ENCODE measurements around the gene LGMN. TPM values are rescaled to one million over a fixed set of nuclear protein-coding genes. Genes with fewer than 3 reads are reported as not detected.
"Not testable (repeated sequence)": the region's sequence is repeated elsewhere in the genome, so short reads cannot be mapped to it uniquely, and the experiment has no call there.

Gene LGMN
- total and polyA plus RNA-seq, 2 of the 13 experiments (the other 11 are each of a cell fraction or from before 2014, with no cell fraction given) = 28.9 to 76.4 TPM

GRCh38 chr14:92778868-92779565 lies 30.6 kb upstream of the LGMN start:
- H3K79me2 ChIP-seq (ENCODE audit: insufficient read depth, low read length); DNase-seq (ENCODE audit: low spot score); in situ Hi-C loops (cut with HindIII; ENCODE audit: extremely low pct_ligation_motif_present, low pct_unique_long_range_greater_than_20kb); intact Hi-C loops (cut with micrococcal nuclease; ENCODE audit: unreplicated experiment); H3K4me3 ChIP-seq (replicated peaks in 1 of 3; ENCODE audit: insufficient read depth in 1 of 3, low read depth in 2 of 3, low read length in 3 of 3); H3K27me3 ChIP-seq (ENCODE audit: control insufficient read depth in 1 of 2, insufficient read depth in 2 of 2, low read length in 2 of 2); H3K9me3 ChIP-seq (ENCODE audit: low read length); H3K27ac ChIP-seq (ENCODE audit: extremely low read length, insufficient read depth, low read length); H3K36me3 ChIP-seq (replicated peaks in 1 of 2; ENCODE audit: control insufficient read depth in 1 of 2, insufficient read depth in 2 of 2, low read length in 2 of 2); BruUV-seq (replicated peaks); H3K4me2 ChIP-seq (ENCODE audit: low read depth, low read length); CTCF ChIA-PET (ENCODE audit: low intra/inter-chr PET ratio, low total read pairs); H2AFZ ChIP-seq (ENCODE audit: low read length); H4K20me1 ChIP-seq (ENCODE audit: insufficient read depth, low read length); H3K9ac ChIP-seq (ENCODE audit: insufficient read depth, low read depth, low read length): not testable (repeated sequence)
- TF ChIP-seq NFYC (CRISPR knock-in tag; IDR thresholded peaks at IDR 0.05) = peak; percentile 63
- TF ChIP-seq THAP11 (CRISPR knock-in tag; IDR thresholded peaks at IDR 0.05) = peak; percentile 92
- TF ChIP-seq, protein P1, sequence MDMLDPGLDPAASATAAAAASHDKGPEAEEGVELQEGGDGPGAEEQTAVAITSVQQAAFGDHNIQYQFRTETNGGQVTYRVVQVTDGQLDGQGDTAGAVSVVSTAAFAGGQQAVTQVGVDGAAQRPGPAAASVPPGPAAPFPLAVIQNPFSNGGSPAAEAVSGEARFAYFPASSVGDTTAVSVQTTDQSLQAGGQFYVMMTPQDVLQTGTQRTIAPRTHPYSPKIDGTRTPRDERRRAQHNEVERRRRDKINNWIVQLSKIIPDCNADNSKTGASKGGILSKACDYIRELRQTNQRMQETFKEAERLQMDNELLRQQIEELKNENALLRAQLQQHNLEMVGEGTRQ (IDR thresholded peaks at IDR 0.05; ENCODE audit: low read depth, low read length) = not testable (repeated sequence)
- TF ChIP-seq, protein P1 (CRISPR knock-in tag; IDR thresholded peaks at IDR 0.05; ENCODE audit: borderline replicate concordance) = peak; percentile 36; the same call in 1 of the 2 replicates
- TF ChIP-seq ZNF143 (CRISPR knock-in tag; IDR thresholded peaks at IDR 0.05) = peak; percentile 76
- peak; percentile 49 for TF ChIP-seq NFYB (CRISPR knock-in tag; IDR thresholded peaks at IDR 0.05)
- POLR2A ChIA-PET = interaction anchor here (1.6 kb wide), 1 partner anchor 30 kb away, joined by 4 read pairs; the partner anchor contains the start of gene LGMN
- peaks cover 10% of the 10 kb centered on the region for H3K4me1 ChIP-seq (ENCODE audit: insufficient read depth, low read length)
- peak; percentile 80 for ATAC-seq
- peak; percentile 58 for FAIRE-seq
- 70% methylated on average over 2 of the region's 3 CpGs for WGBS (ENCODE audit: low lambda C conversion rate)

DNA sequence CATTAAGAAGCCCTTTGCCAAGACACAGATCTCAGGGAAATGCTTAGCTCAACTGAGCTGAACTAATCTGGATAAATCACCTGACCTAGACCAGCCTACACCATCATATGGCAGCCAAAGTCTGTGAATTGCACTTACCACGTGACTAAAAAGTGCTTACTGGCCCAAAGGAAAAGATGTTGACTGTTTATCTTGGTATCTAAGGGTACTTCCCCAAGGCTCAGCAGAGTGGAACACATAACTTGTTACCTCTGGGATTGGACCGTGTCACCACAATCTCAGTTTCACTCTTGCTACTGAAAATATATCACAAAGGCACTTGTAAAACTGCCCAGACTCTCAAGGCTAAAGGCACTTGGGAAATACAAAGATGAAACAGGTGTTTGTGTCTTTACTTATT lies 26.9 kb upstream of the LGMN start:
- H3K4me1 ChIP-seq (ENCODE audit: insufficient read depth, low read length) = peaks cover 10% of the 10 kb centered on the region
- H3K9me3 ChIP-seq (ENCODE audit: low read length); intact Hi-C loops (cut with micrococcal nuclease; ENCODE audit: unreplicated experiment); in situ Hi-C loops (cut with HindIII; ENCODE audit: extremely low pct_ligation_motif_present, low pct_unique_long_range_greater_than_20kb); H3K4me3 ChIP-seq (replicated peaks in 1 of 3; ENCODE audit: insufficient read depth in 1 of 3, low read depth in 2 of 3, low read length in 3 of 3); H2AFZ ChIP-seq (ENCODE audit: low read length); H3K27me3 ChIP-seq (ENCODE audit: control insufficient read depth in 1 of 2, insufficient read depth in 2 of 2, low read length in 2 of 2); H3K27ac ChIP-seq (ENCODE audit: extremely low read length, insufficient read depth, low read length); H3K79me2 ChIP-seq (ENCODE audit: insufficient read depth, low read length); CTCF ChIA-PET (ENCODE audit: low intra/inter-chr PET ratio, low total read pairs); FAIRE-seq; ATAC-seq; BruUV-seq (replicated peaks); DNase-seq (ENCODE audit: low spot score); H3K36me3 ChIP-seq (replicated peaks in 1 of 2; ENCODE audit: control insufficient read depth in 1 of 2, insufficient read depth in 2 of 2, low read length in 2 of 2); H3K9ac ChIP-seq (ENCODE audit: insufficient read depth, low read depth, low read length); H4K20me1 ChIP-seq (ENCODE audit: insufficient read depth, low read length); H3K4me2 ChIP-seq (ENCODE audit: low read depth, low read length); POLR2A ChIA-PET: not testable (repeated sequence)
- 0% methylated on average over 2 of the region's 2 CpGs for WGBS (ENCODE audit: low lambda C conversion rate)
